HFFc6 (cell line): ENCODE measurements around the gene SYT8. TPM values are rescaled to one million over a fixed set of nuclear protein-coding genes. Genes with fewer than 3 reads are reported as not detected.

Experiments used
- DNase-seq: peaks from one replicate; pipeline ENCODE4 v3.0.0-alpha.2; 2018
- H3K27ac Mint-ChIP-seq: 2 replicates; pipeline ENCODE4 v1.8.0; 2020; ENCODE audit warnings: mild to moderate bottlenecking, mixed read lengths
- H3K27me3 Mint-ChIP-seq: 2 replicates; pipeline ENCODE4 v1.8.0; 2021; ENCODE audit warnings: mild to moderate bottlenecking, moderate library complexity, mixed read lengths; ENCODE audit not compliant: insufficient read depth
- H3K36me3 Mint-ChIP-seq: 2 replicates; pipeline ENCODE4 v1.8.0; 2021; ENCODE audit warnings: low read depth, mixed read lengths
- H3K4me1 Mint-ChIP-seq: 2 replicates; pipeline ENCODE4 v1.8.0; 2020; ENCODE audit warnings: low read depth, mixed read lengths
- H3K4me3 Mint-ChIP-seq: 2 replicates; pipeline ENCODE4 v1.8.0; 2020; ENCODE audit warnings: mild to moderate bottlenecking, moderate library complexity, mixed read lengths
- H3K9me3 Mint-ChIP-seq: 2 replicates; pipeline ENCODE4 v1.8.0; 2020; ENCODE audit warnings: mild to moderate bottlenecking, mixed read lengths
- total RNA-seq, 6 experiments: library from RNA; stranded (reverse); fragmentation: NEBNext Ultra II Directional; extraction: Animal tissue kit (Norgen Biotek cat#: 25700); gene quantifications; 2 replicates in 1 of 6; 3 replicates in 5 of 6; pipeline ENCODE4 v1.2.3, GENCODE V29; 2021
- TF ChIP-seq, protein P1 (sequence below): fragments of 200-600 bp; sonication (generic); IDR thresholded peaks from 2 replicates; pipeline ENCODE4 v1.5.0; 2021; ENCODE audit warnings: antibody characterized with exemption, mild to moderate bottlenecking

The SYT8 gene
- total RNA-seq, 6 experiments from 2014 or later, result not detected

DNA sequence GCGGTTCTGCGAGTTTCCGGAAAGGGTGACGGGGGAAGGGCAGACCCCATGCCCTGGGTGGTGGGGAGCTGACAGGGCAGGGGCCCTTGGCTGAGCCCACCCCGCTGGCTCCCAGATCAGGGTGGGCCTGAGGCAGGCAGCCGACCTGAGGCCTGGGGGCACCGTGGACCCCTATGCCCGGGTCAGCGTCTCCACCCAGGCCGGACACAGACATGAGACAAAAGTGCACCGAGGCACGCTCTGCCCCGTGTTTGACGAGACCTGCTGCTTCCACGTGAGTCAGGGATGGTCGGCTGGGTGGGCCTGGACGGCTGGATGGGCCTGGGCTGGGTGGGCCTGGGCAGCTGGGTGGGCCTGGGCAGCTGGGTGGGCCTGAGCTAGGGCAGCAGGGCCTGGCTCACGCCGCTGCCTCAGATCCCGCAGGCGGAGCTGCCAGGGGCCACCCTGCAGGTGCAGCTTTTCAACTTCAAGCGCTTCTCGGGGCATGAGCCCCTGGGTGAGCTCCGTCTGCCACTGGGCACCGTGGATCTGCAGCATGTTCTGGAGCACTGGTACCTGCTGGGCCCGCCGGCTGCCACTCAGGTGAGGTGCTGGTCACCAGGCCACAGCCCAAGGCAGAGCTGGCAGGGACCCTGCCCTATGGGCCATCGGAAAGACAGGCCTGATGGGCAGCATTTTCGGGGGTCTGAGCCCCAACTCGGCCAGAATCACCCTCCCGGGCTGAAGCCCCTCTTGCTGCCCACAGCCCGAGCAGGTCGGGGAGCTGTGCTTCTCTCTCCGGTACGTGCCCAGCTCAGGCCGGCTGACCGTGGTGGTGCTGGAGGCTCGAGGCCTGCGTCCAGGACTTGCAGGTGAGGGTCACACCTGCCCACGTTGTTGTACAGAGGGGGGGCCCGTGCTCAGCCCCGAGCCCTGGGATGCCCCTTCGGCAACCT lies 1.5 kb downstream of the SYT8 start:
- TF ChIP-seq, protein P1, sequence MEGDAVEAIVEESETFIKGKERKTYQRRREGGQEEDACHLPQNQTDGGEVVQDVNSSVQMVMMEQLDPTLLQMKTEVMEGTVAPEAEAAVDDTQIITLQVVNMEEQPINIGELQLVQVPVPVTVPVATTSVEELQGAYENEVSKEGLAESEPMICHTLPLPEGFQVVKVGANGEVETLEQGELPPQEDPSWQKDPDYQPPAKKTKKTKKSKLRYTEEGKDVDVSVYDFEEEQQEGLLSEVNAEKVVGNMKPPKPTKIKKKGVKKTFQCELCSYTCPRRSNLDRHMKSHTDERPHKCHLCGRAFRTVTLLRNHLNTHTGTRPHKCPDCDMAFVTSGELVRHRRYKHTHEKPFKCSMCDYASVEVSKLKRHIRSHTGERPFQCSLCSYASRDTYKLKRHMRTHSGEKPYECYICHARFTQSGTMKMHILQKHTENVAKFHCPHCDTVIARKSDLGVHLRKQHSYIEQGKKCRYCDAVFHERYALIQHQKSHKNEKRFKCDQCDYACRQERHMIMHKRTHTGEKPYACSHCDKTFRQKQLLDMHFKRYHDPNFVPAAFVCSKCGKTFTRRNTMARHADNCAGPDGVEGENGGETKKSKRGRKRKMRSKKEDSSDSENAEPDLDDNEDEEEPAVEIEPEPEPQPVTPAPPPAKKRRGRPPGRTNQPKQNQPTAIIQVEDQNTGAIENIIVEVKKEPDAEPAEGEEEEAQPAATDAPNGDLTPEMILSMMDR, result no peak
- Mint-ChIP-seq H3K27me3 (peaks cover 7% of the 10 kb centered on the region), H3K27ac (no peak overlapping the region), H3K4me3 (no peak overlapping the region), H3K9me3 (no peaks in the 10 kb centered on the region), H3K36me3 (no peaks in the 10 kb centered on the region), H3K4me1 (no peaks in the 10 kb centered on the region)
- no peak for DNase-seq

GRCh38 chr11:1837171-1838076 lies 2.6 kb downstream of the SYT8 start:
- no peak overlapping the region for H3K27ac Mint-ChIP-seq
- H3K36me3 Mint-ChIP-seq, result no peaks in the 10 kb centered on the region
- H3K27me3 Mint-ChIP-seq, result peaks cover 6% of the 10 kb centered on the region
- H3K4me1 Mint-ChIP-seq, result no peaks in the 10 kb centered on the region
- no peak overlapping the region for H3K4me3 Mint-ChIP-seq
- no peaks in the 10 kb centered on the region for H3K9me3 Mint-ChIP-seq
- DNase-seq, result peak; percentile 9
- TF ChIP-seq, protein P1, result peak; percentile 87

GRCh38 chr11:1838077-1838425 lies 3.3 kb downstream of the SYT8 start:
- H3K27ac Mint-ChIP-seq, result no peak overlapping the region
- no peaks in the 10 kb centered on the region for H3K36me3 Mint-ChIP-seq
- H3K4me1 Mint-ChIP-seq, result no peaks in the 10 kb centered on the region
- DNase-seq, result no peak
- no peaks in the 10 kb centered on the region for H3K9me3 Mint-ChIP-seq
- no peak overlapping the region for H3K4me3 Mint-ChIP-seq
- TF ChIP-seq, protein P1, result peak; percentile 40; the same call in 1 of the 2 replicates
- peaks cover 6% of the 10 kb centered on the region for H3K27me3 Mint-ChIP-seq

DNA sequence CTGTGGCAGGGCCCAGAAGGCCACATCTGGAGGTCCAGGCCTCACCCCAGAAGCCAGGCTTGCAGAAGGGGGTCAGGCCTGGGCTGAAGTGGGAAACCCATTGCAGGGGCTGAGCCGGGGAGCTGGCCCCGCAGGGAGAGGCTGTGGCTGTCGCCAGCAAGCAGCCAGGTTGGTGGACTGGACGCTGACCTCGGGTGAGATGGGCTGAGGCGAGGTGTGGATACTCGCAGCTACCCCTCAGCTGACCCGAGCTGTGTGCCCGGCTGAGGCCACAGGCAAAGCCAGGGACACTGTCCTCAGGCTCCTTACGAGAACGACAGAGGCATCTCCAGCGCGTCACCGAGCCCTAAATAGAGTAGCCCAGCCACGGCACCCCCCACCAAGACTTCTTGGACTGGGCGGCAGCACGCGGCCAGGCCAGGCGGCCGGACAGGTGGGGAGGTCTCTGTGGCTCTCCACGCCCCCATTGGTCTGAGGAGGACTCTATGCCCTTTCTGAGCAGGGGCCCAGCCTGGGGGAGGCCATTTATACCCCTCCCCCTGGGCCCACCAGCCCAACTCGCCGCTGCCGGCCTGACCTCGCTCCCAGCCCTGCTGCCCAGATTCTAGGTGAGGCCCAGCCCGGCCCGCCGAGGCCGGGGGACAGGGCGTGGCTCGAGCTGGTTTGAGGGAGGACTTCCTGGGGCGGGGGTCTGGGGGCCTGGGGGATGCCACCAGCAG lies 3.8 kb downstream of the SYT8 start, which contains the start of gene TNNI2:
TNNI2 (plus strand) TSS at position 556 of the 719 bp plus-strand sequence. CDS start 716 bp downstream, outside the sequence.
- no peaks in the 10 kb centered on the region for H3K36me3 Mint-ChIP-seq
- TF ChIP-seq, protein P1, result no peak
- H3K4me1 Mint-ChIP-seq, result no peaks in the 10 kb centered on the region
- H3K9me3 Mint-ChIP-seq, result no peaks in the 10 kb centered on the region
- no peak within 1 kb of the TSS for H3K4me3 Mint-ChIP-seq
- H3K27me3 Mint-ChIP-seq, result peaks cover 4% of the 10 kb centered on the region
- no peak for DNase-seq
- no peak within 1 kb of the TSS for H3K27ac Mint-ChIP-seq
